GM18508 (cell line): ENCODE results near the gene QRFP.

Source experiments
- ATAC-seq: cut with Tn5 transposase; IDR thresholded peaks from one replicate; pipeline ENCODE4 v1.9.1; 2021; ENCODE audit warnings: moderate number of reproducible peaks; ENCODE audit not compliant: insufficient read depth, unreplicated experiment

The QRFP gene

GRCh38 chr9:130896233-130897014 lies at the start of gene QRFP:
TSS of gene QRFP (minus strand) at chr9:130896812. CDS start at chr9:130893838, 2,974 bp downstream.
- ATAC-seq = no peak

GRCh38 chr9:130945173-130945572 lies 48.6 kb upstream of the QRFP start:
- ATAC-seq = no peak

GRCh38 chr9:130944510-130945058 lies 48.0 kb upstream of the QRFP start:
- ATAC-seq = no peak

GRCh38 chr9:130943777-130944176 lies 47.2 kb upstream of the QRFP start:
- no peak for ATAC-seq

GRCh38 chr9:130943221-130943620 lies 46.6 kb upstream of the QRFP start:
- no peak for ATAC-seq

GRCh38 chr9:130942679-130943078 lies 46.1 kb upstream of the QRFP start:
- no peak for ATAC-seq

- ATAC-seq = no peak
These were observed 45.5 kb upstream of the QRFP start for GRCh38 chr9:130942084-130942483.

- no peak for ATAC-seq
These were observed 44.3 kb upstream of the QRFP start for GRCh38 chr9:130940693-130941576.

- ATAC-seq = no peak
These were observed 43.5 kb upstream of the QRFP start for GRCh38 chr9:130940027-130940549.

GRCh38 chr9:130939405-130940026 lies 42.9 kb upstream of the QRFP start:
- ATAC-seq = no peak

GRCh38 chr9:130938652-130939404 lies 42.2 kb upstream of the QRFP start, which contains the start of gene FIBCD1:
TSS of gene FIBCD1 (minus strand) at chr9:130939247. CDS start at chr9:130938607, 640 bp downstream.
- no peak for ATAC-seq

GRCh38 chr9:130938184-130938651 lies 41.6 kb upstream of the QRFP start:
- no peak for ATAC-seq

GRCh38 chr9:130937146-130938076 lies 40.8 kb upstream of the QRFP start:
- no peak for ATAC-seq

- no peak for ATAC-seq
These were observed 39.9 kb upstream of the QRFP start for GRCh38 chr9:130936285-130937117.

GRCh38 chr9:130935648-130936271 lies 39.1 kb upstream of the QRFP start:
- no peak for ATAC-seq

GRCh38 chr9:130934702-130935647 lies 38.4 kb upstream of the QRFP start:
- ATAC-seq = no peak
